ENCODE measurements around the gene PWP2. TPM values are rescaled to one million over a fixed set of nuclear protein-coding genes. Genes with fewer than 3 reads are reported as not detected.

Gene PWP2
- total and polyA plus RNA-seq, 10 of the 15 experiments (the other 5 are each of a cell fraction or from before 2014, with no cell fraction given) = 0.03 to 9.4 (median 2.0) TPM

DNA sequence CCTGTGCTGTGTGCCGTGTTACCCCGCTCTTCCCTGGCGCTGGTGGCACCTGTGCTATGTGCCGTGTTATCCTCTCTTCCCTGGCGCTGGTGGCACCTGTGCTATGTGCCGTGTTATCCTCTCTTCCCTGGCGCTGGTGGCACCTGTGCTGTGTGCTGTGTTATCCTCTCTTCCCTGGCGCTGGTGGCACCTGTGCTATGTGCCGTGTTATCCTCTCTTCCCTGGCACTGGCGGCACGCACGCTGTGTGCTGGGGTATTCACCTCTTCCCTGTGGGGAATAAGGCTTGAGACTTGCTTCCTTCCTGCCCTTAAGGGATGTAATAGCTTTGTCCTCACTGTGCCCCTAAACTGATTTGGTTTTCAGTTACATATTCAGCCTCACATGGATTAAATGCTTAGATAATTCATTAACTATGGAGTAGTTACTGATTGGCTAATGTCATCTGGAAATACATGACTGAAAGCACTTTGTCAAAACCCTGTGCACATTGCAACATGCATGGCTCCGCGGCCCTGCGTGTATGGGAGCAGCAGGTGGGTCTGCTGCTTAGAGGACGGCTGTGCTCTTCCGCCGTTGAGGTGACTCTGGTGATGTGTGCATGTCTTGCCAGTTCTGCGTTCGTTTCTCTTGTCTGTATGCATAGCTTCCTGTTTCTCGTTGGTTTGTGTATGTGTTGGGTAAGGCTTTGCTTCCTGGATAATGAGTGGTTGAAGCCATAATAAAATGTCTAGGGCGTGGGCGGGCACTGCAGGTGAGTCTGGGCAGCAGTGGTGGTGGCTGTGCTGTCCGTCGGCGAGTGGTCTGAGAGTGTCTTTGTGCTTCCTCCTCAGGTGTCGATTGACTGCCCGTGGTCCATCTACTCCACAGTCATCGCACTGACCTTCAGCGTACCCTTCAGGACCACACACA lies 17.9 kb upstream of the PWP2 start:
- FAIRE-seq (no peak), DNase-seq (ENCODE audit: low read depth, low spot score) (no peak), ATAC-seq (no peak)
- no peaks in the 10 kb centered on the region for H3K79me2 ChIP-seq (ENCODE audit: control insufficient read depth, insufficient read depth, low read length)
- RAD21 ChIA-PET (ENCODE audit: unreplicated experiment) = interaction anchor here (0.6 kb wide), 1 partner anchor 223 kb away, joined by 3 read pairs; no protein-coding TSS in a partner anchor
- H4K20me1 ChIP-seq (ENCODE audit: control insufficient read depth, insufficient read depth) = peaks cover 5% of the 10 kb centered on the region; the same call in 1 of the 2 replicates
- no peak overlapping the region for H3K4me3 ChIP-seq
- H3K4me1 ChIP-seq (ENCODE audit: control insufficient read depth, insufficient read depth, low read length) = no peaks in the 10 kb centered on the region
- no TSS peak for BruUV-seq (replicated peaks)
- H3K27me3 ChIP-seq (replicated peaks in 1 of 2; ENCODE audit: control insufficient read depth in 2 of 2, insufficient read depth in 2 of 2, low read length in 1 of 2) = no peaks in the 10 kb centered on the region
- POLR2A ChIA-PET = no interaction called here
- intact Hi-C loops (cut with micrococcal nuclease; ENCODE audit: unreplicated experiment) (no loop called here), in situ Hi-C loops (cut with MboI) (no loop called here)
- H3K9me3 ChIP-seq (replicated peaks; ENCODE audit: control insufficient read depth, insufficient read depth, low read length) = no peaks in the 10 kb centered on the region
- no peak overlapping the region for H3K4me2 ChIP-seq (ENCODE audit: control insufficient read depth, insufficient read depth)
- no peak overlapping the region for H3K9ac ChIP-seq (ENCODE audit: control insufficient read depth, insufficient read depth, low read length)
- CTCF ChIA-PET = no interaction called here
- H2AFZ ChIP-seq (ENCODE audit: control insufficient read depth, low read depth, low read length) = no peak overlapping the region
- WGBS (ENCODE audit: insufficient coverage, insufficient replicate concordance, low lambda C conversion rate, missing lambda C conversion rate) = 69% methylated on average over 29 of the region's 30 CpGs
- H3K27ac ChIP-seq (ENCODE audit: control insufficient read depth, insufficient read depth) = no peak overlapping the region
- peaks cover 15 to 41% of the 10 kb centered on the region in 2 experiments; a peak in 3 of 4 replicates for H3K36me3 ChIP-seq (ENCODE audit: control insufficient read depth in 2 of 2, insufficient read depth in 2 of 2, low read length in 1 of 2)
- TF ChIP-seq, protein P1, sequence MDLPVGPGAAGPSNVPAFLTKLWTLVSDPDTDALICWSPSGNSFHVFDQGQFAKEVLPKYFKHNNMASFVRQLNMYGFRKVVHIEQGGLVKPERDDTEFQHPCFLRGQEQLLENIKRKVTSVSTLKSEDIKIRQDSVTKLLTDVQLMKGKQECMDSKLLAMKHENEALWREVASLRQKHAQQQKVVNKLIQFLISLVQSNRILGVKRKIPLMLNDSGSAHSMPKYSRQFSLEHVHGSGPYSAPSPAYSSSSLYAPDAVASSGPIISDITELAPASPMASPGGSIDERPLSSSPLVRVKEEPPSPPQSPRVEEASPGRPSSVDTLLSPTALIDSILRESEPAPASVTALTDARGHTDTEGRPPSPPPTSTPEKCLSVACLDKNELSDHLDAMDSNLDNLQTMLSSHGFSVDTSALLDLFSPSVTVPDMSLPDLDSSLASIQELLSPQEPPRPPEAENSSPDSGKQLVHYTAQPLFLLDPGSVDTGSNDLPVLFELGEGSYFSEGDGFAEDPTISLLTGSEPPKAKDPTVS (IDR thresholded peaks at IDR 0.05; ENCODE audit: low read depth, low read length) = no peak
- TF ChIP-seq POLR2A (IDR thresholded peaks at IDR 0.05; ENCODE audit: low read depth, low read length) = peak; percentile 26; the same call in 1 of the 2 replicates
- SMC1A ChIA-PET (ENCODE audit: uncharacterized antibody, unreplicated experiment) = no interaction called here

DNA sequence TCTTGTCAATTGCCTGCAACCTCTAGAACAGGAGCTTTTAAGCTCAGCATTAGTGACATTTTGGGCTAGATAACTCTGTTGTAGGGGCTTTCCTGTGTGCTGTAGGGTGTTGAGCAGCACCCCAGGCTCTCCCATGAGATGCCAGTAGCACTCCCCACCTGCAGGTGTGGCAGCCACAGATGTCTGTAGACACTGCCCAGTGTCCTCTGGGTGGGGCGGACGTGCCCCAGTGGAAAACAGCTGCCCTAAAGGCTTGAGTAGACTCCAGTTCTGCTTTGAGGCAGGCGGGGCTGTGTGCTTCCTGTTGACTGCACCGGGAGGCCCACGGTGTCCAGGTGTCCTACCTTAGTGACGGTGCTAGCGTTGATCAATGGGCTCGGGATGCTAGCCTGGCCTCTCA lies 16.9 kb upstream of the PWP2 start:
- Histone ChIP-seq H3K4me3 (no peak overlapping the region), H3K79me2 (ENCODE audit: control insufficient read depth, insufficient read depth, low read length) (no peaks in the 10 kb centered on the region), H3K9me3 (replicated peaks; ENCODE audit: control insufficient read depth, insufficient read depth, low read length) (no peaks in the 10 kb centered on the region), H3K27me3 (replicated peaks in 1 of 2; ENCODE audit: control insufficient read depth in 2 of 2, insufficient read depth in 2 of 2, low read length in 1 of 2) (no peaks in the 10 kb centered on the region), H4K20me1 (ENCODE audit: control insufficient read depth, insufficient read depth) (peaks cover 5% of the 10 kb centered on the region; the same call in 1 of the 2 replicates), H3K4me1 (ENCODE audit: control insufficient read depth, insufficient read depth, low read length) (no peaks in the 10 kb centered on the region), H3K4me2 (ENCODE audit: control insufficient read depth, insufficient read depth) (no peak overlapping the region), H2AFZ (ENCODE audit: control insufficient read depth, low read depth, low read length) (no peak overlapping the region), H3K9ac (ENCODE audit: control insufficient read depth, insufficient read depth, low read length) (no peak overlapping the region), H3K27ac (ENCODE audit: control insufficient read depth, insufficient read depth) (no peak overlapping the region), H3K36me3 (ENCODE audit: control insufficient read depth in 2 of 2, insufficient read depth in 2 of 2, low read length in 1 of 2) (peaks cover 11 to 36% of the 10 kb centered on the region in 2 experiments; a peak in 3 of 4 replicates)
- no TSS peak for BruUV-seq (replicated peaks)
- CTCF ChIA-PET = no interaction called here
- intact Hi-C loops (cut with micrococcal nuclease; ENCODE audit: unreplicated experiment) (no loop called here), in situ Hi-C loops (cut with MboI) (no loop called here)
- RAD21 ChIA-PET (ENCODE audit: unreplicated experiment) = no interaction called here
- SMC1A ChIA-PET (ENCODE audit: uncharacterized antibody, unreplicated experiment) = interaction anchor here (0.9 kb wide), 1 partner anchor 16 kb away, joined by 3 read pairs; no protein-coding TSS in a partner anchor
- WGBS (ENCODE audit: insufficient coverage, insufficient replicate concordance, low lambda C conversion rate, missing lambda C conversion rate) = 22% methylated on average over 8 of the region's 8 CpGs
- POLR2A ChIA-PET = no interaction called here
- ATAC-seq = no peak; the same call in 2 of the 3 replicates
- no peak for FAIRE-seq
- DNase-seq (ENCODE audit: low read depth, low spot score) = no peak
- TF ChIP-seq FOXM1 (IDR thresholded peaks at IDR 0.05; ENCODE audit: low read depth, low read length) (no peak), YBX1 (IDR thresholded peaks at IDR 0.05) (no peak), RCOR1 (conservative IDR thresholded peaks at IDR 0.05; ENCODE audit: low read depth, low read length) (no peak), TARDBP (IDR thresholded peaks at IDR 0.05; ENCODE audit: borderline replicate concordance) (no peak), NFXL1 (IDR thresholded peaks at IDR 0.05; ENCODE audit: borderline replicate concordance) (no peak), MTA3 (IDR thresholded peaks at IDR 0.05; ENCODE audit: borderline replicate concordance, low read length) (no peak), RELA (IDR thresholded peaks at IDR 0.05; ENCODE audit: borderline replicate concordance, partially characterized antibody) (no peak)
- TF ChIP-seq, protein P2, sequence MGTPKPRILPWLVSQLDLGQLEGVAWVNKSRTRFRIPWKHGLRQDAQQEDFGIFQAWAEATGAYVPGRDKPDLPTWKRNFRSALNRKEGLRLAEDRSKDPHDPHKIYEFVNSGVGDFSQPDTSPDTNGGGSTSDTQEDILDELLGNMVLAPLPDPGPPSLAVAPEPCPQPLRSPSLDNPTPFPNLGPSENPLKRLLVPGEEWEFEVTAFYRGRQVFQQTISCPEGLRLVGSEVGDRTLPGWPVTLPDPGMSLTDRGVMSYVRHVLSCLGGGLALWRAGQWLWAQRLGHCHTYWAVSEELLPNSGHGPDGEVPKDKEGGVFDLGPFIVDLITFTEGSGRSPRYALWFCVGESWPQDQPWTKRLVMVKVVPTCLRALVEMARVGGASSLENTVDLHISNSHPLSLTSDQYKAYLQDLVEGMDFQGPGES (IDR thresholded peaks at IDR 0.05) = no peak
